ENCODE results near the gene TIGAR. TPM values are rescaled to one million over a fixed set of nuclear protein-coding genes. Genes with fewer than 3 reads are reported as not detected.

TIGAR gene
- total RNA-seq, 1 donor from 2014 or later: 13.6 TPM

- intact Hi-C loops (cut with micrococcal nuclease): no loop called here
- no peak for TF ChIP-seq CTCF (IDR thresholded peaks at IDR 0.05; ENCODE audit: borderline replicate concordance)
- peak overlapping the region; percentile 24 for H3K27ac ChIP-seq (replicated peaks)
- no peaks in the 10 kb centered on the region for H3K9me3 ChIP-seq (replicated peaks)
- H3K4me3 ChIP-seq: no peak overlapping the region
- no peaks in the 10 kb centered on the region for H3K27me3 ChIP-seq (ENCODE audit: low read depth)
- no peak for DNase-seq
- H3K36me3 ChIP-seq: peaks cover 75% of the 10 kb centered on the region
- peaks cover 100% of the 10 kb centered on the region for H3K4me1 ChIP-seq
These were observed 36.7 kb upstream of the TIGAR start for GRCh38 chr12:4284306-4284705.

GRCh38 chr12:4285070-4285469 lies 35.9 kb upstream of the TIGAR start:
- H3K27me3 ChIP-seq (ENCODE audit: low read depth): no peaks in the 10 kb centered on the region
- DNase-seq: no peak
- H3K4me3 ChIP-seq: no peak overlapping the region
- peaks cover 100% of the 10 kb centered on the region for H3K4me1 ChIP-seq
- TF ChIP-seq CTCF (IDR thresholded peaks at IDR 0.05; ENCODE audit: borderline replicate concordance): no peak
- peak overlapping the region; percentile 24 for H3K27ac ChIP-seq (replicated peaks)
- H3K9me3 ChIP-seq (replicated peaks): no peaks in the 10 kb centered on the region
- H3K36me3 ChIP-seq: peaks cover 75% of the 10 kb centered on the region
- intact Hi-C loops (cut with micrococcal nuclease): no loop called here

GRCh38 chr12:4286228-4286627 lies 34.8 kb upstream of the TIGAR start:
- peak overlapping the region; percentile 73 for H3K27ac ChIP-seq (replicated peaks)
- H3K27me3 ChIP-seq (ENCODE audit: low read depth): no peaks in the 10 kb centered on the region
- H3K4me1 ChIP-seq: peaks cover 100% of the 10 kb centered on the region
- H3K9me3 ChIP-seq (replicated peaks): no peaks in the 10 kb centered on the region
- TF ChIP-seq CTCF (IDR thresholded peaks at IDR 0.05; ENCODE audit: borderline replicate concordance): no peak
- intact Hi-C loops (cut with micrococcal nuclease): no loop called here
- DNase-seq: no peak
- H3K36me3 ChIP-seq: peaks cover 71% of the 10 kb centered on the region
- H3K4me3 ChIP-seq: no peak overlapping the region

GRCh38 chr12:4286771-4287317 lies 34.2 kb upstream of the TIGAR start:
- H3K36me3 ChIP-seq: peaks cover 65% of the 10 kb centered on the region

GRCh38 chr12:4287325-4288211 lies 33.4 kb upstream of the TIGAR start:
- intact Hi-C loops (cut with micrococcal nuclease): no loop called here
- Histone ChIP-seq H3K36me3 (peaks cover 58% of the 10 kb centered on the region), H3K4me1 (peaks cover 100% of the 10 kb centered on the region), H3K27me3 (ENCODE audit: low read depth) (no peaks in the 10 kb centered on the region), H3K27ac (replicated peaks) (peak overlapping the region; percentile 73), H3K4me3 (no peak overlapping the region), H3K9me3 (replicated peaks) (no peaks in the 10 kb centered on the region)
- no peak for TF ChIP-seq CTCF (IDR thresholded peaks at IDR 0.05; ENCODE audit: borderline replicate concordance)
- no peak for DNase-seq

More at GRCh38 chr12:4286771-4287317, 34.2 kb upstream of the TIGAR start:
- H3K4me3 ChIP-seq: no peak overlapping the region
- H3K9me3 ChIP-seq (replicated peaks): no peaks in the 10 kb centered on the region
- H3K27ac ChIP-seq (replicated peaks): peak overlapping the region; percentile 73
- H3K27me3 ChIP-seq (ENCODE audit: low read depth): no peaks in the 10 kb centered on the region
- no peak for TF ChIP-seq CTCF (IDR thresholded peaks at IDR 0.05; ENCODE audit: borderline replicate concordance)
- peaks cover 100% of the 10 kb centered on the region for H3K4me1 ChIP-seq
- DNase-seq: no peak
- intact Hi-C loops (cut with micrococcal nuclease): no loop called here

Data from left ventricle myocardium inferior (tissue), 1 donor.